H9 (cell line): ENCODE data around the gene SLC37A4. TPM values are rescaled to one million over a fixed set of nuclear protein-coding genes. Genes with fewer than 3 reads are reported as not detected.
A peak's percentile ranks its signal among the peaks of the same experiment; 100 is the strongest.

Experiments
- DNase-seq: peaks from one replicate; pipeline ENCODE4 v3.0.0-alpha.2; 2017
- H2AFZ ChIP-seq: one replicate; pipeline ENCODE4 v1.6.1; 2013; ENCODE audit warnings: mild to moderate bottlenecking, low read length, control low read depth, moderate library complexity
- H2AK5ac ChIP-seq: 2 replicates; pipeline ENCODE4 v1.6.1; 2013; ENCODE audit warnings: low read length, control low read depth, mixed read lengths; ENCODE audit not compliant: insufficient read length
- H2BK120ac ChIP-seq: one replicate; pipeline ENCODE4 v1.6.1; 2013; ENCODE audit warnings: low read depth, mild to moderate bottlenecking, low read length, control low read depth, inconsistent platforms; ENCODE audit not compliant: poor library complexity, severe bottlenecking
- H2BK12ac ChIP-seq: 2 replicates; pipeline ENCODE4 v1.6.1; 2013; ENCODE audit warnings: low read length, control low read depth, mixed read lengths, low read depth; ENCODE audit not compliant: insufficient read length
- H2BK15ac ChIP-seq: 2 replicates; pipeline ENCODE4 v1.6.1; 2013; ENCODE audit warnings: low read depth, low read length, control low read depth
- H2BK20ac ChIP-seq: one replicate; pipeline ENCODE4 v1.6.1; 2013; ENCODE audit warnings: low read depth, mild to moderate bottlenecking, low read length, control low read depth, inconsistent platforms; ENCODE audit not compliant: poor library complexity, severe bottlenecking
- H2BK5ac ChIP-seq: 2 replicates; pipeline ENCODE4 v1.6.1; 2013; ENCODE audit warnings: low read length, control low read depth, mixed read lengths; ENCODE audit not compliant: insufficient read length
- H3K14ac ChIP-seq: 2 replicates; pipeline ENCODE4 v1.6.1; 2013; ENCODE audit warnings: low read length, control low read depth; ENCODE audit not compliant: insufficient read depth
- H3K18ac ChIP-seq: 2 replicates; pipeline ENCODE4 v1.6.1; 2013; ENCODE audit warnings: low read depth, mild to moderate bottlenecking, mixed read lengths, low read length, control low read depth; ENCODE audit not compliant: insufficient read length
- H3K23ac ChIP-seq: 2 replicates; pipeline ENCODE4 v1.6.1; 2013; ENCODE audit warnings: low read length, control low read depth, mixed read lengths, low read depth; ENCODE audit not compliant: insufficient read length
- H3K23me2 ChIP-seq: 2 replicates; pipeline ENCODE4 v1.6.1; 2013; ENCODE audit warnings: low read depth, mild to moderate bottlenecking, mixed read lengths, low read length, control low read depth; ENCODE audit not compliant: insufficient read length, poor library complexity, severe bottlenecking
- H3K27ac ChIP-seq: 2 replicates; pipeline ENCODE4 v1.5.1; 2013; ENCODE audit warnings: low read length, control low read depth, mixed read lengths, low read depth; ENCODE audit not compliant: insufficient read length
- H3K27me3 ChIP-seq: 2 replicates; pipeline ENCODE4 v1.6.1; 2013; ENCODE audit warnings: low read length, control low read depth, inconsistent platforms; ENCODE audit not compliant: insufficient read depth
- H3K4ac ChIP-seq: 2 replicates; pipeline ENCODE4 v1.6.1; 2013; ENCODE audit warnings: low read depth, mild to moderate bottlenecking, control low read depth, inconsistent platforms, low read length, moderate library complexity
- H3K4me1 ChIP-seq: 2 replicates; pipeline ENCODE4 v1.6.1; 2013; ENCODE audit warnings: low read length, control low read depth, inconsistent platforms; ENCODE audit not compliant: insufficient read depth
- H3K4me2 ChIP-seq: 2 replicates; pipeline ENCODE4 v1.6.1; 2013; ENCODE audit warnings: low read length, control low read depth, mixed read lengths; ENCODE audit not compliant: insufficient read length, insufficient read depth
- H3K56ac ChIP-seq: 2 replicates; pipeline ENCODE4 v1.6.1; 2013; ENCODE audit warnings: low read depth, mild to moderate bottlenecking, mixed read lengths, low read length, control low read depth; ENCODE audit not compliant: insufficient read length
- H3K79me1 ChIP-seq: 2 replicates; pipeline ENCODE4 v1.6.1; 2013; ENCODE audit warnings: low read depth, mild to moderate bottlenecking, moderate library complexity, low read length, control low read depth, inconsistent platforms; ENCODE audit not compliant: insufficient read depth, poor library complexity, severe bottlenecking
- H3K79me2 ChIP-seq: 2 replicates; pipeline ENCODE4 v1.6.1; 2013; ENCODE audit warnings: low read length, control low read depth, inconsistent platforms; ENCODE audit not compliant: insufficient read depth
- H3K9ac ChIP-seq: 2 replicates; pipeline ENCODE4 v1.6.1; 2013; ENCODE audit warnings: low read length, control low read depth, mixed read lengths; ENCODE audit not compliant: insufficient read length; ENCODE audit errors: extremely low read depth
- H3K9me3 ChIP-seq: one replicate; pipeline ENCODE4 v1.6.1; 2013; ENCODE audit warnings: low read depth, low read length, inconsistent platforms; ENCODE audit not compliant: control insufficient read depth
- H3T11ph ChIP-seq: one replicate; pipeline ENCODE4 v1.6.1; 2013; ENCODE audit warnings: mild to moderate bottlenecking, low read length, control low read depth, inconsistent platforms
- H4K20me1 ChIP-seq: one replicate; pipeline ENCODE4 v1.6.1; 2013; ENCODE audit not compliant: control insufficient read depth, insufficient read length, insufficient read depth
- H4K5ac ChIP-seq: 2 replicates; pipeline ENCODE4 v1.6.1; 2013; ENCODE audit warnings: low read depth, mild to moderate bottlenecking, mixed read lengths, low read length, control low read depth; ENCODE audit not compliant: insufficient read length
- H4K8ac ChIP-seq: replicated peaks from 2 replicates; pipeline ENCODE4 v1.6.1; 2013; ENCODE audit warnings: low read length, control low read depth, mixed read lengths, low read depth; ENCODE audit not compliant: insufficient read length
- H4K91ac ChIP-seq: 2 replicates; pipeline ENCODE4 v1.6.1; 2013; ENCODE audit warnings: low read depth, mild to moderate bottlenecking, moderate library complexity, mixed read lengths, low read length, control low read depth; ENCODE audit not compliant: insufficient read length
- H3K27ac Mint-ChIP-seq, 3 experiments: 2 replicates in 2 of 3; 3 replicates in 1 of 3; pipeline ENCODE4 v1.8.0; 2020 to 2021; ENCODE audit warnings: mixed read lengths in 3 of 3, mild to moderate bottlenecking in 1 of 3, moderate library complexity in 1 of 3
- H3K27me3 Mint-ChIP-seq: 2 replicates; pipeline ENCODE4 v1.8.0; 2021; ENCODE audit warnings: low read depth, mild to moderate bottlenecking, moderate library complexity, mixed read lengths
- H3K36me3 Mint-ChIP-seq, 3 experiments: 2 replicates in 2 of 3; 3 replicates in 1 of 3; pipeline ENCODE4 v1.8.0; 2020 to 2021; ENCODE audit warnings: low read depth in 3 of 3, mixed read lengths in 3 of 3; ENCODE audit not compliant: insufficient read depth in 1 of 3
- H3K4me1 Mint-ChIP-seq, 2 experiments: 2 replicates each; pipeline ENCODE4 v1.8.0; 2020; ENCODE audit warnings: mixed read lengths in 2 of 2
- H3K4me3 Mint-ChIP-seq, 2 experiments: 2 replicates in 1 of 2; 3 replicates in 1 of 2; pipeline ENCODE4 v1.8.0; 2020 to 2021; ENCODE audit warnings: mild to moderate bottlenecking in 2 of 2, mixed read lengths in 2 of 2, moderate library complexity in 1 of 2
- H3K9me3 Mint-ChIP-seq, 2 experiments: 2 replicates in 1 of 2; 3 replicates in 1 of 2; pipeline ENCODE4 v1.8.0; 2020; ENCODE audit warnings: mild to moderate bottlenecking in 2 of 2, mixed read lengths in 2 of 2, moderate library complexity in 1 of 2
- WGBS: extraction: QIAGEN DNeasy Blood & Tissue Kit; methylation state at CpG from one replicate; pipeline ENCODE4 v1.1.7; 2013; ENCODE audit warnings: missing lambda C conversion rate, low lambda C conversion rate, mixed read lengths; ENCODE audit not compliant: insufficient read length; ENCODE audit errors: extremely low coverage; 5-methylcytosine and 5-hydroxymethylcytosine counted together
- total RNA-seq: library from RNA; stranded (reverse); gene quantifications from 2 replicates; pipeline ENCODE4 v1.2.1, GENCODE V29; 2021
- TF ChIP-seq, protein P1 (sequence below): fragments of 200-600 bp; sonication (generic); conservative IDR thresholded peaks from 3 replicates; pipeline ENCODE4 v1.8.0; 2021; ENCODE audit warnings: antibody characterized with exemption, mild to moderate bottlenecking

The SLC37A4 gene
- total RNA-seq, 1 experiment from 2014 or later = 41.0 TPM

DNA sequence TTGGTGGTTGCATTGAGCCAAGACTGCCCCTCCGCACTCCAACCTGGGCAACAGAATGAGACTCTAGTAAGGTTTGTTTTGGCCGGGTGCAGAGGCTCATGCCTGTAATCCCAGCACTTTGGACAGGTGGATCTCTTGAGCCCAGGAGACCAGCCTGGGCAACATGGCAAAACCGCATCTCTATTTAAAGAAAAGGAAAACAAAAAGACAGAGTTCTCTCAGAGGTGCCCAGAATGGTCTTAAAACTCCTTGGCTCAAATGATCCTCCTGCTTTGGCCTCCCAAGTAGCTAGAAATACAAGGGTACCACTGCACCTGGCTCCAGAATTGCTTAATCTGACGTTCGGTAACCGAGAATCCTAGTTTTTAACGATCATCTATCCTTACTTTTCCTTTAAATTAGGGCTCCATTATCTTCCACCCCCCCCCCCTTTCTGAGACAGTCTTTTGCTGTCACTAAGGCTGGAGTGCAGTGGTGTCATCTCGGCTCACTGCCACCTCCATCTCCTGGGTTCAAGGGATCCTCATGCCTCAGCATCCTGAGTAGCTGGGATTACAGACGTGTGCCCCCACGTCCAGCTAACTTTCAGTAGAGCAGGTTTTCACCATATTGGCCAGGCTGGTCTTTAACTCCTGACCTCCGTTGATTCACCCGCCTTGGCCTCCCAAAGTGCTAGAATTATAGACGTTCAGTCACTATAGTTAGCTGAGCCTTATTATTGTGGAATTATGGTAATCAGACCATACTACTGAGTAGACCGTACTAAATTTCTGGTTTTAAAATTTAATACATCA is 14.3 kb downstream of the SLC37A4 start:
- WGBS = no CpG with 5 or more reads among the region's 14 CpGs
- peaks cover 10% of the 10 kb centered on the region for H3K23me2 ChIP-seq
- H2BK12ac ChIP-seq = no peak overlapping the region
- no peaks in the 10 kb centered on the region for H4K20me1 ChIP-seq
- no peak overlapping the region for H3K56ac ChIP-seq
- Mint-ChIP-seq H3K4me3 (peak overlapping the region; percentile 97 to 99), H3K36me3 (peaks cover 51 to 76% (median 71%) of the 10 kb centered on the region in 3 experiments), H3K9me3 (no peaks in the 10 kb centered on the region), H3K4me1 (peaks cover 10 to 22% of the 10 kb centered on the region in 2 experiments), H3K27ac (peak overlapping the region in 2 of 3 experiments; percentile 68 to 100; a peak in 4 of 7 replicates), H3K27me3 (no peaks in the 10 kb centered on the region; the same call in 1 of the 2 replicates)
- no peak overlapping the region for H2AFZ ChIP-seq
- H2AK5ac ChIP-seq = no peak overlapping the region
- H3K23ac ChIP-seq = no peak overlapping the region
- peaks cover 2% of the 10 kb centered on the region for H3K79me1 ChIP-seq
- H4K91ac ChIP-seq = no peak overlapping the region
- H3K27ac ChIP-seq = no peak overlapping the region
- no peak overlapping the region for H3K14ac ChIP-seq
- peak overlapping the region; percentile 71 for H3K4me2 ChIP-seq
- H2BK20ac ChIP-seq = no peak overlapping the region
- no peak overlapping the region for H3T11ph ChIP-seq
- DNase-seq = no peak
- H4K5ac ChIP-seq = no peak overlapping the region
- no peak overlapping the region for H3K9ac ChIP-seq
- H2BK15ac ChIP-seq = no peak overlapping the region
- H3K9me3 ChIP-seq = no peaks in the 10 kb centered on the region
- H2BK120ac ChIP-seq = no peak overlapping the region
- TF ChIP-seq, protein P1, sequence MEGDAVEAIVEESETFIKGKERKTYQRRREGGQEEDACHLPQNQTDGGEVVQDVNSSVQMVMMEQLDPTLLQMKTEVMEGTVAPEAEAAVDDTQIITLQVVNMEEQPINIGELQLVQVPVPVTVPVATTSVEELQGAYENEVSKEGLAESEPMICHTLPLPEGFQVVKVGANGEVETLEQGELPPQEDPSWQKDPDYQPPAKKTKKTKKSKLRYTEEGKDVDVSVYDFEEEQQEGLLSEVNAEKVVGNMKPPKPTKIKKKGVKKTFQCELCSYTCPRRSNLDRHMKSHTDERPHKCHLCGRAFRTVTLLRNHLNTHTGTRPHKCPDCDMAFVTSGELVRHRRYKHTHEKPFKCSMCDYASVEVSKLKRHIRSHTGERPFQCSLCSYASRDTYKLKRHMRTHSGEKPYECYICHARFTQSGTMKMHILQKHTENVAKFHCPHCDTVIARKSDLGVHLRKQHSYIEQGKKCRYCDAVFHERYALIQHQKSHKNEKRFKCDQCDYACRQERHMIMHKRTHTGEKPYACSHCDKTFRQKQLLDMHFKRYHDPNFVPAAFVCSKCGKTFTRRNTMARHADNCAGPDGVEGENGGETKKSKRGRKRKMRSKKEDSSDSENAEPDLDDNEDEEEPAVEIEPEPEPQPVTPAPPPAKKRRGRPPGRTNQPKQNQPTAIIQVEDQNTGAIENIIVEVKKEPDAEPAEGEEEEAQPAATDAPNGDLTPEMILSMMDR = no peak
- H3K18ac ChIP-seq = no peak overlapping the region
- no peak overlapping the region for H3K4ac ChIP-seq
- H4K8ac ChIP-seq = no peak overlapping the region
- peaks cover 15% of the 10 kb centered on the region; the same call in 1 of the 2 replicates for H3K79me2 ChIP-seq
- no peak overlapping the region for H2BK5ac ChIP-seq
- H3K27me3 ChIP-seq = no peaks in the 10 kb centered on the region
- no peaks in the 10 kb centered on the region for H3K4me1 ChIP-seq
